ENCODE measurements around the gene TMEM144. TPM values are rescaled to one million over a fixed set of nuclear protein-coding genes. Genes with fewer than 3 reads are reported as not detected.
A peak's percentile ranks its signal among the peaks of the same experiment; 100 is the strongest.
"Not testable (repeated sequence)": the region's sequence is repeated elsewhere in the genome, so short reads cannot be mapped to it uniquely, and the experiment has no call there.

Gene TMEM144
- total RNA-seq, 2 experiments from 2014 or later: 0.29 TPM; not detected in 1

DNA sequence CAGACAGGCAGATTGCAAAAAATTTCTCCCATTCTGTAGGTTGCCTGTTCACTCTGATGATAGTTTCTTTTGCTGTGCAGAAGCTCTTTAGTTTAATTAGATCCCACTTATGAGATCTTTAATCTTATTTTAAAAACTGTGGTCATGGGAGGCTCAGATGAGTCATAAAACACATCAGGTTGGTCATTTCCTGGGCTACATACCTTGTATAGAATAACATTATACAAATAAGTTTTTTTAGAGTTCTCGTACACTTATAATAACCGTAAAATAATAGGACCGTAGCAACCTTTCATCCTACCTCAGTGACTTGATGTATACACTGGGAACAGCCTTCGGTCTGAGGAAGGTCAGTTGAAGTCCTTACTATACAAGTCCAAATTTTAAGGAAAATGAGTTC is 14.0 kb downstream of the TMEM144 start:
- intact Hi-C loops (cut with micrococcal nuclease); H3K4me1 Mint-ChIP-seq (ENCODE audit: low read depth); H3K4me3 Mint-ChIP-seq; H3K36me3 Mint-ChIP-seq; CTCF ChIA-PET; POLR2A ChIA-PET; H3K27me3 Mint-ChIP-seq; DNase-seq; H3K27ac Mint-ChIP-seq; H3K9me3 Mint-ChIP-seq: not testable (repeated sequence)

DNA sequence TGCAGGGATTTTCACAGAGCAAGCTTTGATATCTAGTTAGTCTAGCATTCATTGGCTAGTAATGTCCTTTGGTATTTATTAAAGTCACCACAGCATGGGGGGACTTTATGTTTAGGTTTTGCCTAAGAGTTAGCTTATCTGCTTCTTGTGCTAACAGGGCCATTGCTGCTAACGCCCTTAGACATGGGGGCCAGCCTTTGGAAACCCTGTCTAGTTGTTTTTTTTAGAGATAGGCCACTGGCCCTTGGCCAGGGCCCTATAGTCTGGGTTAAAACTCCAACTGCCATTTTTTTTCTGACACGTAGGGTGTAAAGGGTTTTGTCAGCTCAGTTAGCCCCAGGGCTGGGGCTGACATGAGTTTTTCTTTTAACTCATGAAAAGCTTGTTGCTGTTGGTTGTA is 14.7 kb downstream of the TMEM144 start:
- CTCF ChIA-PET; H3K4me1 Mint-ChIP-seq (ENCODE audit: low read depth); H3K27ac Mint-ChIP-seq; POLR2A ChIA-PET; H3K36me3 Mint-ChIP-seq; intact Hi-C loops (cut with micrococcal nuclease); H3K9me3 Mint-ChIP-seq; DNase-seq; H3K27me3 Mint-ChIP-seq; H3K4me3 Mint-ChIP-seq: not testable (repeated sequence)

DNA sequence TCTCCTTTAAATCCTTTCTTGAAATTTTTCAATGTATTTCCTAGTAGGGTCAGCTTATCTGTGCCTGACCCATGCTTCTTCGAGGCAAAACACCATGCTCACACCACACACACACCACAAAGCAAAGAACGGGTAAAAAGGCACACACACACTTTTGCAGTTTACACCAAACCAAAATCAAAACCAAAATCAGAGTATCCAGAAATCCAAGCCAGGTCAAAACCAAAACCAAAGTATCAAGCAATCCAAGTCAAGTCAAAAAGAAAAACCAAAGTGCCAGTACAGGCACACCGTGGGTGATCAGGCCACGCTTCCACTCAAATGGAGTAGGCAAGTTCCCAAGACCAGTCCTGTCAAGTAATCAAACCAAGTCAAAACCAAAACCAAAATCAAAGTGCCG is 17.6 kb downstream of the TMEM144 start:
- DNase-seq; H3K27ac Mint-ChIP-seq; CTCF ChIA-PET; H3K4me3 Mint-ChIP-seq; H3K4me1 Mint-ChIP-seq (ENCODE audit: low read depth); H3K36me3 Mint-ChIP-seq; intact Hi-C loops (cut with micrococcal nuclease); H3K9me3 Mint-ChIP-seq; H3K27me3 Mint-ChIP-seq; POLR2A ChIA-PET: not testable (repeated sequence)

DNA sequence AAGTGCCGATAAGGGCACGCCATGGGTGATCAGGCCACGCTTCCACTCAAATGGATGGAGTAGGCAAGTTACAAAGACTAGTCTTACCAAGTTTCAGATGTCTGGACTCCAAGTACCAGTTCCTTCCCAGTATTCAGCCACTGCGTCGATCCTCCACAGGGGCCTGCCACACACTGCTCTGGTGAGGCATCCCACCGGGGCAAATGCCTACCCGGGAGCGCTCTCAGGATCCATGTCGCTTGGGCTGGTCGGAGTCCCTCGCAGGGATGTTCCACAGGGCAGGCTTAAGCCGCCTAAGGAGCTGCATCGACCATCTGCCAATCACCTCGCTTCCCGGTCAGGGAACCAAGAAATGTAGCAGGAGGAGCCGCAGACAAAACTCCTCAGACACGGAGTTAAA is 18.1 kb downstream of the TMEM144 start:
- H3K27ac Mint-ChIP-seq; H3K36me3 Mint-ChIP-seq; H3K27me3 Mint-ChIP-seq; POLR2A ChIA-PET; H3K4me3 Mint-ChIP-seq; intact Hi-C loops (cut with micrococcal nuclease); DNase-seq; H3K4me1 Mint-ChIP-seq (ENCODE audit: low read depth); CTCF ChIA-PET; H3K9me3 Mint-ChIP-seq: not testable (repeated sequence)

DNA sequence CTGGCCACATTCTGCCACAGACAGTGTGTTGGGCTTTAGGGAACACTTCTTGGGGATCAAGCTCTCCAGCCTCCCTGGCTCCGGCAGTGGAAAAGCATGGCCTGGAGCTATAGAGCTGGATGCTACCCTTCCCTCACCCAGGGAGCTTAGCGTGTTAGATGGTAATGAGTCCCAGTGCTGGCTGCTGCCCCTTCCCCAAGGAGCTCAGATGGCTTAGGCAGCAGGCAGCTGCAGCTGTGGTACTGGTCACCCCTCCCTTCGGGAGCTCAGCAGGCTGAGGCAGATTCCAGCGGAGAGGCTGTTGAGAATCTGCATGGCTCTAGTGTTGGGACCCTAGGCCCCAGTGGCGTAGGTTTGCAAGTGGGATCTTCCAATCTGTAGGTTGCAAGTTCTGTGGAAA is 19.5 kb downstream of the TMEM144 start:
- no peaks in the 10 kb centered on the region for H3K27me3 Mint-ChIP-seq
- no peak for DNase-seq
- intact Hi-C loops (cut with micrococcal nuclease): no loop called here
- ChIA-PET CTCF (no interaction called here), POLR2A (no interaction called here)
- H3K27ac Mint-ChIP-seq: no peak overlapping the region
- no peak overlapping the region for H3K4me3 Mint-ChIP-seq
- no peaks in the 10 kb centered on the region for H3K9me3 Mint-ChIP-seq
- no peaks in the 10 kb centered on the region for H3K36me3 Mint-ChIP-seq
- no peaks in the 10 kb centered on the region for H3K4me1 Mint-ChIP-seq (ENCODE audit: low read depth)

DNA sequence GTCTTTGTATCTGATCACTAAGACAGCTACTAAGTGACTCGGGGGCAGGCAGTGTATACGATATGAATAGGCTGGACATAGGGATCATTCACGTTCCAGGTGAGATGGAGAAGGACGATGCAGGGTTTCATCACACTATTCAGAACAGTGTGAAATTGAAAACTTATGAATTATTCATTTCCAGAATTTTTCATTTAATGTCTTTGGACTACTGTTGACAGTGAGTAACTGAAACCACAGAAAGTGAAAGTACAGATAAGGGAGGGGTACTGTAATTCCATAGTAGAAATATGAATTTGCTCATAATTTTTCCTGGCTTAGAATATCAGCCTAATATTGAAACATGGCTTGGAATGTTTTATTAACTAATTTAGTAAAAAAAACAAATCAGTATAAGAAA is 24.4 kb downstream of the TMEM144 start:
- intact Hi-C loops (cut with micrococcal nuclease): no loop called here
- Mint-ChIP-seq H3K36me3 (no peaks in the 10 kb centered on the region), H3K4me3 (no peak overlapping the region), H3K4me1 (ENCODE audit: low read depth) (no peaks in the 10 kb centered on the region), H3K27me3 (no peaks in the 10 kb centered on the region), H3K27ac (no peak overlapping the region), H3K9me3 (no peaks in the 10 kb centered on the region)
- no peak for DNase-seq
- CTCF ChIA-PET: no interaction called here
- POLR2A ChIA-PET: no interaction called here

DNA sequence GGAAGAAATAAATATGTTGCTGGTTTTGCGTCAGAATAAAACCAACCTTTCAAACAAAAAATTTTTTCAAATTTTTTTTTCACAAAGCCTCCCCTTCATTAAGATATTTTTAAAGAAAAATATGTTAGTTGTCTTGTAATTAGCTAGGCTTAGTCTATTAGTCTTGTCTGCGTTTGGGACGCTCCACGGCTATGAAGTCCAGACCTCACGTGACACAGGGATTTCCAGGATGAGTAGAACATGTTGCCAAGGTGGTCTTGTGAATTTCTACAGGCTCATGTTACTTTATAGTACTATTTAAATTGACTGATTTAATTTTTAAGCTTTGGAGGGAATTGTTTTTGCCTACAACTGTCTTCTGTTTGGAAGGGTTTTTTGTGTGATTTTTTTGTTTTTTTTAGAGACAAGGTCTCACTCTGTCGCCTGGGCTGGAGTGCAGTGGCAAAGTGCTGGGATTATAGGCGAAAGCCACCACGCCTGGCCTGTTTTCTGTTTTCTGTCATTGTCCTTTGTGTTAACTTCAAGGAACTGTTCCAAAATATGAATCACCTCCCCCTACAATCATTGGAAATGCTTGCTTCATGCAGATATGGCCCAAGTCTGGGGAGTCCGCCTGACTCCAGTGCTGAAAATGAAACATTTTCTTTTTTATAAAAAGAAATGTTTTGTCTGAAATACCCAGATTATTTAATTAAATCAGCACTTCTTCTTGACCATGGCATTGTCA is 26.2 kb downstream of the TMEM144 start:
- H3K27ac Mint-ChIP-seq: no peak overlapping the region
- intact Hi-C loops (cut with micrococcal nuclease): no loop called here
- no peaks in the 10 kb centered on the region for H3K9me3 Mint-ChIP-seq
- H3K4me1 Mint-ChIP-seq (ENCODE audit: low read depth): no peaks in the 10 kb centered on the region
- ChIA-PET CTCF (no interaction called here), POLR2A (no interaction called here)
- H3K4me3 Mint-ChIP-seq: no peak overlapping the region
- no peaks in the 10 kb centered on the region for H3K36me3 Mint-ChIP-seq
- no peaks in the 10 kb centered on the region for H3K27me3 Mint-ChIP-seq
- DNase-seq: no peak

DNA sequence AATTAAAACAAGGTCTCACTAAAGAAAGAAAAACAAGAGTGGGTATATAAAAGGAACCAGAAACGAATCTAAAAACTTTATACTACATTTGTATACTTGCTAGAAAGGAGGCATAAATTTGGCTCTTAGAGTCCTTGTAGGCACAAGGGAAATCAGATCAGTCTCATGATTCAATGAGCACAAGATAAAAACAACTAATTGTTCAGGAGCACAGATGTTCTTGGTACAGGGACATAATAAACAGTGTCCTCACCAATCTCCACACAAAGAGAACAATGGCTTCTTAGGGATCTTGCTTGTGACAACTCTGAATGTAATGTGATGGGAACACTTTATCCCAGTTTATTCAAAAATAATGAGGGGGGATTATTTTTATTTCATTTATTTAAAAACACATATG is 28.3 kb downstream of the TMEM144 start:
- no peak for DNase-seq
- Mint-ChIP-seq H3K36me3 (no peaks in the 10 kb centered on the region), H3K27me3 (no peaks in the 10 kb centered on the region), H3K4me1 (ENCODE audit: low read depth) (no peaks in the 10 kb centered on the region), H3K4me3 (no peak overlapping the region), H3K9me3 (no peaks in the 10 kb centered on the region), H3K27ac (no peak overlapping the region)
- ChIA-PET CTCF (no interaction called here), POLR2A (no interaction called here)
- intact Hi-C loops (cut with micrococcal nuclease): no loop called here

DNA sequence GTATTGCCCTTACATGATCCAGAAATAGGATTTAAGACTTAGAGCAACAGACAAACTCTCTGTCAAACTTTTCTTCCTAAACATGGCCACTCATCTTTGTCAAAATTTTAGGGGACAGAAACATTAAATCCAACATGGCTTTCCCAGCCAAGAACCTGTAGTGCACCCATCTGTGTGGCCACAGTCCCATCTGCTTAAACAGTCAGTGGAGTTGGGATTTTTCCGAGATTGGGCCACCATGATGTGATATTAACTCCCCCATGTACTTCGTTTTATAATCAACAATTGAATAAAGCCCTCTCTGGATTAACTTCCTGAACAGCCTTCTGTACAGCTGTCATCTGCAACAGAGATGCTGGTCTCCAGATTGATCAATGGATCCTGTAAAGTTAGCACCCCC is 28.9 kb downstream of the TMEM144 start:
- DNase-seq: no peak
- CTCF ChIA-PET: interaction anchor here (0.6 kb wide), 1 partner anchor 381 kb away, joined by 4 read pairs; no protein-coding TSS in a partner anchor
- no peaks in the 10 kb centered on the region for H3K9me3 Mint-ChIP-seq
- no peak overlapping the region for H3K4me3 Mint-ChIP-seq
- H3K36me3 Mint-ChIP-seq: no peaks in the 10 kb centered on the region
- no peaks in the 10 kb centered on the region for H3K4me1 Mint-ChIP-seq (ENCODE audit: low read depth)
- intact Hi-C loops (cut with micrococcal nuclease): no loop called here
- no peaks in the 10 kb centered on the region for H3K27me3 Mint-ChIP-seq
- POLR2A ChIA-PET: no interaction called here
- no peak overlapping the region for H3K27ac Mint-ChIP-seq

DNA sequence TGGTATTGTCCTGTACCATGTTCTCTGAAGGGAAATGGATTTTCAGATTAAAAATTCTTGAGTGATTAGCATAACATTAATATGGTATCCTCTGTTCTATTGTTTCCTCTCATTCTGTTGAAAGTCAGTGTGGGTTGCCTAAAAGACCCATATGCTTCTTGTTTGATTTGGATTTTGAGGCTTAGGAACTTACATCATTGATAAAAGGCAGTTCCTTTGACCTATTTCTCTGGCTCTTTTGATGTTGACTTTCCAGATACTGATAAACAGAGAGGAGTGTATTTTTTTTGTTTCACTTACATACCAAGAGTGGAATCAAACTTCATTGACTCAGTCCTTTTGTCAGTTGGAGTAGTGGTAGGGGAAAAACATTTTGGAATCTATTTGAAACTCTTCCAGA is 32.8 kb downstream of the TMEM144 start:
- H3K27me3 Mint-ChIP-seq: no peaks in the 10 kb centered on the region
- CTCF ChIA-PET: interaction anchor here (2.6 kb wide), 1 partner anchor 12 kb away, joined by 8 read pairs; no protein-coding TSS in a partner anchor
- H3K4me3 Mint-ChIP-seq: no peak overlapping the region
- no peaks in the 10 kb centered on the region for H3K9me3 Mint-ChIP-seq
- POLR2A ChIA-PET: no interaction called here
- DNase-seq: no peak
- no peaks in the 10 kb centered on the region for H3K4me1 Mint-ChIP-seq (ENCODE audit: low read depth)
- no peak overlapping the region for H3K27ac Mint-ChIP-seq
- intact Hi-C loops (cut with micrococcal nuclease): no loop called here
- no peaks in the 10 kb centered on the region for H3K36me3 Mint-ChIP-seq

DNA sequence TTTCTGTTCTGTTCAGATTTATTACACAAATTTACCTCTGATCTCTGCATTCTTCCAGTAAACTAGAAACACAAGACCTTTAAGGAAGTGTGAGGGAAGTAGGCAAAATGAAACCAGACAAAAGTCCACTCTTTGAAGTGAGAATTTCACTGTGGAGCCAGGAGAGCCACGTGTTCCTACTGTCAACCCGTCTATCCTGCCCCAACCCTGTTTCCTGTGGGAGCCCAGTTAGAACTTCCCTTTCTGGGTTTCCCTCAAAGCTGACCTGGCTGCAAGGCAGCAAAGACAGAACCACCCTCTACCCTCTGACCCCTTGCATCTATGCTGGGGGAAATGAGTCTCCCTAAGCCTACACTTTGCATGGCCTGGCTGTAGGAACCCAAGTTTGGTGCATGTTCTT is 40.0 kb downstream of the TMEM144 start:
- H3K27me3 Mint-ChIP-seq: peaks cover 7% of the 10 kb centered on the region

DNA sequence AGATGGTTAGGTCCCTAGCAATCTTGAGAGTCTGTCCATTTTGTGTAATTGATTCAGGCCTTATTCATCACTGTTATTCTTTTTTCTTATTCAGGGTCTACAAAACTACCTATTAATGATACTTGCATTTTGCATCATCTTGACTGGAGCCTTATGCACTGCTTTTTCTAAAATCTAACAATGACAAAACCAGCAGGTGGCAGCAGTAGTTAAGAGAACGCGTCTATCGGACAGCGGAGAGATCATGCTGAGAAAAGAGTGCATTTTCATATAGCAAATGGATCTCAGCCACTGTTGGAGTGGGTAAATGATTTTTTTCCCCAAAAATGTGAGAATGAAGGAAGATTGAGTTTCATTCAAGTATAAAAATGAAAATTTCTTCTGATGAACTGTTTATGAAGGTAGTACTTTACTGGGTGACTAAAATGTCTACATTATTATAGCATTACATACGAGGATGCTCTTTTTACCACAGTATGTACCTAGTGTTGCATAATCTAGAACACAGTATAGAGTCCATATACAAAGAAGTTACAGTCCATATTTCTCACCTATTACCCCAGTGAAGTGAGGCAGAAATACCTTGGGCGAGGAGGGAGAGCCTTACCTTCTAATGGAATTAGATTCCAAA is 43.2 kb downstream of the TMEM144 start:
- Mint-ChIP-seq H3K27ac (no peak overlapping the region), H3K36me3 (no peaks in the 10 kb centered on the region), H3K27me3 (peaks cover 9% of the 10 kb centered on the region), H3K9me3 (no peaks in the 10 kb centered on the region), H3K4me1 (ENCODE audit: low read depth) (peaks cover 6% of the 10 kb centered on the region), H3K4me3 (no peak overlapping the region)
- CTCF ChIA-PET: interaction anchor here (0.7 to 3.0 kb wide), 3 partner anchors 23 to 372 kb away, joined by 3 to 10 read pairs (median 3); no protein-coding TSS in a partner anchor
- intact Hi-C loops (cut with micrococcal nuclease): loop anchor here (1.0 to 10.0 kb wide), 4 partner anchors 241 to 1193 kb away; no protein-coding TSS in a partner anchor
- peak; percentile 49 for DNase-seq
- POLR2A ChIA-PET: no interaction called here

More for the DNA sequence above, 40.0 kb downstream of the TMEM144 start:
- no peak for DNase-seq
- no peaks in the 10 kb centered on the region for H3K9me3 Mint-ChIP-seq
- ChIA-PET POLR2A (no interaction called here), CTCF (no interaction called here)
- H3K27ac Mint-ChIP-seq: no peak overlapping the region
- H3K36me3 Mint-ChIP-seq: no peaks in the 10 kb centered on the region
- H3K4me1 Mint-ChIP-seq (ENCODE audit: low read depth): peaks cover 6% of the 10 kb centered on the region
- intact Hi-C loops (cut with micrococcal nuclease): loop anchor here (10.0 kb wide), 2 partner anchors 244 to 954 kb away; no protein-coding TSS in a partner anchor
- H3K4me3 Mint-ChIP-seq: no peak overlapping the region

DNA sequence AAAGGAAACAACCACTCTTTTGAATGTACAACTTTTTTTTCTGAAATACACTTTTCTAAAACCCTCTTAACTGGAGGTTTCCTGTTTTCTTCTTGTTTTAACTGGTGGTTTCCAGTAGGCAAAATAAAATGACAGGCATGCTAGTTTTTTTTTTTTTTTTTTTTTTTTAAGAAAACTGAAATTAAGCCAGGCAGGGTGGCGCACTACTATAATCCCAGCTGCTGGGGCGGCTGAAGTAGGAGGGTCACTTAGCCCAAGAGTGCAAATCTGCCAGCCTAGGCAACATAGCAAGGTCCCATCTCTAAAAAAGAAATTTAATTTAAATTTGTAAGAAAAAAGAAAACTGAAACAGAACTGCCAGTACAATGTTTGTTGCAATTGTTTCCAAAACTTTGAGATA is 44.0 kb downstream of the TMEM144 start:
- H3K9me3 Mint-ChIP-seq: no peaks in the 10 kb centered on the region
- no peaks in the 10 kb centered on the region for H3K36me3 Mint-ChIP-seq
- H3K27ac Mint-ChIP-seq: no peak overlapping the region
- H3K4me3 Mint-ChIP-seq: no peak overlapping the region
- peaks cover 6% of the 10 kb centered on the region for H3K4me1 Mint-ChIP-seq (ENCODE audit: low read depth)
- ChIA-PET POLR2A (no interaction called here), CTCF (interaction anchor here (0.8 to 3.0 kb wide), 4 partner anchors 17 to 360 kb away, joined by 3 to 10 read pairs (median 4); no protein-coding TSS in a partner anchor)
- DNase-seq: no peak
- intact Hi-C loops (cut with micrococcal nuclease): loop anchor here (10.0 kb wide), 2 partner anchors 241 to 951 kb away; no protein-coding TSS in a partner anchor
- H3K27me3 Mint-ChIP-seq: peaks cover 9% of the 10 kb centered on the region

Measured in activated CD4-positive, alpha-beta memory T cell treated with anti-CD3 and anti-CD28 coated beads for 36 hours (primary cell).